KOPT-K1 (cell line): ENCODE measurements around the gene MBP.

Source experiments
- H3K27ac ChIP-seq: fragments of 200-600 bp; sonication (generic); 2 replicates; pipeline ENCODE4 v1.5.1; 2016; ENCODE audit warnings: antibody characterized with exemption, mild to moderate bottlenecking, low read depth, low read length; ENCODE audit not compliant: poor library complexity, severe bottlenecking
- H3K36me3 ChIP-seq: fragments of 200-600 bp; sonication (generic); 2 replicates; pipeline ENCODE4 v1.5.1; 2017; ENCODE audit warnings: antibody characterized with exemption, mild to moderate bottlenecking, low read length, moderate library complexity; ENCODE audit not compliant: insufficient read depth
- H3K9me3 ChIP-seq: fragments of 200-600 bp; sonication (generic); 2 replicates; pipeline ENCODE4 v1.5.1; 2017; ENCODE audit warnings: antibody characterized with exemption, low read length, mild to moderate bottlenecking; ENCODE audit not compliant: insufficient read depth, poor library complexity, severe bottlenecking

Gene MBP

DNA sequence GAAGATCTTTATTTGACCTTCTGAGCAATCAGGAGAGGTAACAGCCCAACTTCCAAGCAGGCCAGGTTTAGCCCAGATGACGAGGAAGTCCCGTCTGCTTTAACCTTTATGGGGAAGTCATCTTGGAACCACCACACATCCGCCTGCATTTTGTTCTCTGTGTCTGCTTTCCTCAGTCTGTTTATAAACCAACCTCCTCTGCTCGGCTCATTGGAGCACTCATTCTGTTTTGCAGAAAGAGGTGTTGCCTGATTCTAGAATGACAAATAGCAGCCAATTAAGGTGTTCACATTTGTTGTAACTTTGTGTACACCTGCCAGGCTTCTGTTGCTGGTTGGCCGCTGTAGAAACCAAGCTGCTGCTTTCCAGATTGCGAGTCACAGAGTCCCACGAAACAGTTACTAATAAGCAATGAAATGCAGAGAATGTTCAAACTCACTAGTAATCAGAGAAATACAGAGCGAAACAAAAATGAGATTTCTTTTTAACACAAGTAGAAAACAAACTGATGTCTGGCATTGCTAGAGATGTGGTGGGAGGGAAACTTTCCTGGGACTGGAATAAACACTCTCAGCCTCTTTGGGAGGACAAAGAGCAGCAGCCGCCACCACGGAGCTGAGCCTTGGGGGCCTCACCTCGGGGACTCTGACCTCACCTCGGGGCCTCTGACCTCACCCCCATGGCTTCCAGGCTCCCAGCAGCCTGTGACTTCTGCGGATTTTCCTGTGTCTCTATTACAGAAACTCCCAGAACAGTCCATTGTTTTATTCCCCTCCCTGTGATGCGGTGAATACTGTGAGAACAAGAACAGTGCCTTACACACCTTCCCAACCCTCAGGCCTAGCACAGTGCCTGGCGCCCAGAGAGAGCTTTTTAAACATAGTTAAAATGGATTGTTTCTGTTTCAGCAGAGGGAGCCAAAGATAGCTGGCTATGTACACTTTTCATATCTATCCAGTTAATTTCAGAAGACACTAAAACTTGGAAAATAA, 64.0 kb downstream of the MBP start:
- Histone ChIP-seq H3K9me3 (no peaks in the 10 kb centered on the region), H3K36me3 (no peaks in the 10 kb centered on the region), H3K27ac (peak overlapping the region; percentile 63)

DNA sequence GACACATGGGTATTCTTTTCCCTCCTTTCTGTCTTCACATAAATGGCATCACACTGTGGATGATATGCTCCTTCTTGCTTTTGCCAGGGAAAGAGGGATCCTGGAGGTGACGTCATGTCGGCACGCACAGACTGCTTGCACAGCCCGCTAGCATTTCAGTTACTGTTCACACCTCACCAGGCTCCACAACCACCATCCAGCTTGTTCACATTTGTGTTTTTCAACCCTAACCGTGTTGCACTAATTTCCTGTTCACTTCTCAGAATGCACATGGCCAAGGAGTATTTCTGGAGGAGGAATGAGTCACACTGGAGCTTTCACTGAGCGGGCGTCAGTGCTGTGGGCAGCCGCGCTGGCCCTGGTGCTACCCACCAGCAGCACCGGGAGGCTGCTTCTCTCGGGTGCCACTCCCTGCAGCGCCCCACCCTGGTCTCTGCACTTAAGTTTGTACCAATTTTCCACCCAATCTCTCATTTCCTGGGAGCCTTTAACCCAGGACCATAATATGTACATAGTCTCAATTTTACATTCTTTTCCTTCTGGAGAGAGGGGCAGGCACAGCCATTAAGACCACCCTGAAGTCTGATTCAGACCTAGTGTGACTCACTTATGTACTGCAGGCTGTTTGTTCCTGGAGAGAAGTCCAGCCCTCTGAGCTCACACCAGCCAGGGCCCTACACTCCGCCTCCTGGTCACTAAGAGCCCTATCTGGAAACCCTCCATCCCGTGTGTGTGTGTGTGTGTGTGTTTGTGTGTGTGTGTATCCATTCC, 65.1 kb downstream of the MBP start:
- Histone ChIP-seq H3K9me3 (no peaks in the 10 kb centered on the region), H3K36me3 (no peaks in the 10 kb centered on the region), H3K27ac (peak overlapping the region; percentile 63)

DNA sequence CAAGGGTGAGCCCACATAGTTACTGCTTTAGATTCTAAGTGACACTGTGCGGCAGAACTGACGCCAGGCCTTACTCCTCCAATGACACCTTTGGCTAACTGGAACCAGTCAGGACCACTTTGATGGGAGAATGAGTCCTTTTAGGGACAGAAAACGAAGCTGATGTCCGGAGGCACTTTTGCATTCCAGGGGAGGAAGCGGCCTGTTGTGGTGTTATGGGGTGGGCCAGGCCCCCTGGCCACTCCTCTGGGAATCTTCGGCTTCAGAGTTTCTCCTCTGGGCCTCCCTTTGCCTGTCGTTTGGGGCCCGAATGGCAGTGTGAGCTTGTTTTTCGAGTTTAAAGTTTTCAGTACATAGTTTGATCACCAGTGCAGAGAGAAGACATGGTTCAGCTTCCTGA, 65.9 kb downstream of the MBP start:
- no peaks in the 10 kb centered on the region for H3K36me3 ChIP-seq
- H3K27ac ChIP-seq: peak overlapping the region; percentile 63
- no peaks in the 10 kb centered on the region for H3K9me3 ChIP-seq

DNA sequence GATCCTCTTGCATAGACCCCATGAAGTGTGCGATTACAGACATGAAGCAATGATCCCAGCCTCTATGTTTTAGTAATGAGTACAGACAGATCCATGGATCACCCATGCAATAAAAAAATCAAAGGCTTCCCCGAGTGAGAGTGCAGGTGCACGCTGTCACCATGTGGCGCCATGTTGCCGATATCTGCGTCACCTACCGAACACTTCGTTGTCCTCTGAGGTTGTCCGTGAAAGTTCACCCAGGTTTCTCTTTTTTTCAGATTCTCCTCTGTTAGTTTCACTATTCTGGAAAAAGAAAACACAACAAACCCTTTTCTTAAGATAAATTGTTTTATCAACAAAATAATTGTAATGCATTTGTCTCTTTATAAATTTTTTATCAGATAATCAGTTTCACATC, 66.5 kb downstream of the MBP start:
- no peaks in the 10 kb centered on the region for H3K36me3 ChIP-seq
- H3K27ac ChIP-seq: no peak overlapping the region
- H3K9me3 ChIP-seq: no peaks in the 10 kb centered on the region

DNA sequence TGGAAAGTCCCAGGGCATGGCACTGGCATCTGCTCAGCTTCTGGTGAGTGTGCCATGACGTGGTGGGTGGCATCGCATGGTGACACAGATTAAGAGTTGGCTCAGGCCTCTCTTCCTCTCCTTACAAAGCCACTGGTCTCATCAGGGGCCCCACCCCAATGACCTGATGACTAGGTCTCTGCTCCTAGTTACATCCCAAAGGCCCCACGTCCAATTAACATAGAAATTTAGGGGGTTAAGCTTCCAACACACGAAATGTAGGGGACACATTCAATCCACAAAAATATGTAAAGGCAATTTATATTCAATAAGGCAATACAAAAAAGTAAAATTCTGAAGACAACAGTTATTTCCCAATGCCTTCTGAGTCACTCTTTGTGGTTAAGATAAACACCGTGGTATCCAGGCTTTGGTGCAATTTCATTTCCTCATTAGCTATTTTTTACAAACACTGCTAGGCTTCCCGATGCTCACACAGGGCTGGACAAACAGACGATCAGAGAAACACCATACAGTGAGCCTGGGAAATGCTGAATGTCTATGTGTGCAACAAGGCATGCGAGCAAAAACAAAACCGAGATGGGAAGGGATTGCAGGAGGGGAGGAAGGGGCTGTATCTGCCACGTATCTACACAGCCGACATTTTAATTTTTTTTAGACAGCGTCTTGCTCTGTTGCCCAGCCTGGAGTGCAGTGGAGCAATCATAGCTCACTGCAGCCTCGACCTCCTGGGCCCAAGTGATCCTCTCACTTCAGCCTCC, 67.2 kb downstream of the MBP start:
- Histone ChIP-seq H3K27ac (peak overlapping the region; percentile 47), H3K36me3 (no peaks in the 10 kb centered on the region), H3K9me3 (no peaks in the 10 kb centered on the region)

DNA sequence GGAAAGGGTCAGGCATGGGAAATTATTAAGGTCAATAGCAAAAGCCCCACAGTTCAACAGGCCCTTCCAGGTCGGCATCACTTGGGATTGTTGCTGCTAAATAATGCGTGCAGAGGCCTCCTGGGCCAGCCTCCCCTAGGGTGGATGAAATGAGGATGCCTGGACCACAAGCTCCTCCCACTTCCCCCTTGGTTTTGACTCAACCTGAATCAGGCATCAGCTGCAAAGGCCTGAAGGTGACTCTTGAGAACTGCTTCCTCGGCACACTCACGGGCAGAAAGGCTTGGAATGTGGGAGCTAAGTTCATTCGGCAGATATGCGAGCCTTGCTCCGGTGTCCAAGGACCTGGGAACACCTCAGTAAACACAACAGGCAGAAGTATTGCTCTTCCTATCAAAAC, 69.3 kb downstream of the MBP start:
- Histone ChIP-seq H3K9me3 (no peaks in the 10 kb centered on the region), H3K27ac (peak overlapping the region; percentile 60), H3K36me3 (no peaks in the 10 kb centered on the region)

DNA sequence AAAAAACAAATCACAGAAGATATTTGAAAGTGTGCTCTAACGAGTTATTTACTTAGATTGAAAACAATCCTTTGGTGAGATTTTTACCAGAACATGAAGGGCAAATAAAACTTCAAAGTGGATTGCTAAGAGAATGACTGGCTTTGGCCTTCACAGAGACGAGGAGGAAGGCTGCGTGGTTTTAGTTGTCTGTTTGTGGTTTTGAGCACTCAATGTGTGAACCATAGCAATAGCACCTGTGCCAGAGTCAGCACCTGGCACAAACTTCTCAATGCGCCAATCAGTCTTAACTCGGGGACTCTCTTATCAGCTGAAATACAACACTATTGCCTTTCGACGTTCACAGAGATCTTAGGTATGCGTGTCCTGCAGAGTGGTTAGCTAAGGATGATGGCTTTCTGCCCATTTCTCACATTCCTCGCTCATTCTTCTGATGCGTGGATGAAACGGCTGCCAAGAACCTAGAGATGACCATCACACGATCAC, 70.0 kb downstream of the MBP start:
- Histone ChIP-seq H3K27ac (peak overlapping the region; percentile 60), H3K9me3 (no peaks in the 10 kb centered on the region), H3K36me3 (no peaks in the 10 kb centered on the region)

DNA sequence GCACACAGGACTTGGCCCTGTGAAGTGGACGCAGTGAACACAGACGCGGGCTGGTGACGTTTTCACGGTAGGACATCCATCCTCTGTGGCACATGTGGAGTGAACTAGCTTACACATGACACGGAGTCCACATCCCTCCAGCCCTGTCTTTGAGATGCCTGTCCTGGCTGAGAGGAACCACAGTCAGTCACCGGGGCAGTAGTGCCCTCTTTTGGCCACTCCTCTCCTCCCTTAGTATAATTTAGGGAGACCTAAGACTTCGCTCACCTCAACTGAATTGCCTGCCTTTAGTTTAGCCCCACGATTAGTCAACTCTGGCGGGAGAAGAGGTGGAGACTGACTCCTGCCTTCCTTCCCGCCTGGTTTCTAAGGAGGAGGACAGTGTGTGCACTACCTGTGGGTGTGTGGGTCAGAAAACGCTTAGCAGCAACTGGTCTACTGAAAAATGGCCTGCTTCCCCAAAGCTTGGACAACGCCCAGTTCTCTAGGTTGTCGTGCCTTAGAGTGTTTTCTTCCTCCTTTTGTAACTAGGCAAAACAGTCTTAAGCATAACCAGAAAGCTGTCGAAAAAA, 70.6 kb downstream of the MBP start:
- Histone ChIP-seq H3K27ac (peak overlapping the region; percentile 52), H3K36me3 (no peaks in the 10 kb centered on the region)

DNA sequence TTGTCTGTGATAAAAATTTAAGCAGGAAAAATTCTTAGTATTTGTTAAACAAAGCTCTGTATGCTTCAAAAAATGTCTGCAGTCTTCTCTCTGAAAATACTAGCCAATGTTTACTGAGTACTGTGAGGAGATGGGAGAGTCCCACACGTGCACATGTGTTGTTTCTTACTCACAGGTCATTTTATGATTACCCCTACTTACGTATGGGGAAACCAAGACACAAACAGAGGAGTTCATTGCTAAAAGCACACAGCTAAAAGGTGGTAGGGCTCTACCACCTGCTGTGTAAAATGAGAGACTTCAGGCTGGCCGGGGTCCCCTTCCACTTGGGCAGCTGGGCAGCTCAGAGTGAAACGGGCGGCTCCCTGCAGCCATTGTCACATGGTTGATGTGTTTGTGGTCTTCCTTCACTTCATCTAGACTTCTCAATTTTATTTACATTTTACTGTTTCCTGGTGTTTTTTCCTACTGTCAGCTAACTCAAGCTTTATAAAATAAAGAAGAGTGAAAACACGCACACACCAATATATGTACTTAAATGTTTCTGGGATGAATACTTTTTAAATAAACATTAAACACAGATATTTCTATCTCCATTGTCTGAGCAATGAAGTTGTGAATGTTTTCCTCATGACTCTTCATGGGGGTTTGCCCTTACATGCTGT, 71.2 kb downstream of the MBP start:
- Histone ChIP-seq H3K9me3 (no peaks in the 10 kb centered on the region), H3K36me3 (no peaks in the 10 kb centered on the region), H3K27ac (peak overlapping the region; percentile 52)

More for the DNA sequence above, 70.6 kb downstream of the MBP start:
- no peaks in the 10 kb centered on the region for H3K9me3 ChIP-seq

DNA sequence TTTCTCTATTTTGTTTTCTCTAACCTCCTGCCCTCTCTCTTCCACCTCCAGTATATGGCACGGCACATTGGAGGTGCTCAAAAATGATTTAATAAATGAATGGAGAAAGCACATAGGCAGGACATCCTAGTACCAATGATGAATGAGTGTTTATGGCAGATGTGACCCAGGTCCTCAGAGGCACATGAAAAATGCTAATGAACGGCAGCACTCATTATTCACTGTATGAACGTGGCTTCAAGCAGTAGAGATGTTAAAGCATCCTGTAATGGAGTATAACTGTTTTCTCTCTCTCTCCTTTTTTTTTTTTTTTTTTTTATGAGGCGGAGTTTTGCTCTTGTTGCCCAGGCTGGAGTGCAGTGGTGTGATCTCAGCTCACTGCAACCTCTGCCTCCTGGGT, 72.4 kb downstream of the MBP start:
- Histone ChIP-seq H3K9me3 (no peaks in the 10 kb centered on the region), H3K36me3 (no peaks in the 10 kb centered on the region), H3K27ac (no peak overlapping the region)

DNA sequence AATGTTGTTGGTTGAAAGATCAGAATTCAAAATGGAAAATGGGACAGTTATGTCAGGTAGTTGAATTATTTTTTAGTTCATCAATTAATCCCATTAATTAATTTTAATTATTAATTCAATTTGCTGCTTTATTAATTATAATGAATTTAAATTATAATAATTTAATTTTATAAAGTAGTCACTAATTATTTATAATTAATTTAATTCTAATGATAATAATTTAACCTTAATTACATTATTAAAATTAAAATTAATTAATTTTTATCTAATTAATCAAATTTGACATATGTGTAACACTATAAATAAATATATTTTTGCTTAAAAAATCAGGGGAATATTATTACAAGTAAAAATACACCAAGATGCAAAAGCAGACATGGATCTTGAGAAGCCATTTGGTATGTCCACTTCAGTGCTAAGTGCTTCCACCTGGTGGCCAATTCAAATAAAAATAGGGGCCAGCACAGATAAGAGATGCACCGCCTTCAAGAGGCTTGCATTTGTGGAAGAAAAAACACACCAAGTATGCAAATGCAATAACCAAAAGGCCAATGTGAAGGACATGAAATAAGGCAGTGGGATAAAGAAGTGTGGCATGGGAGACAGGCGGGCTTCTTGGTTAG, 73.2 kb downstream of the MBP start:
- no peak overlapping the region for H3K27ac ChIP-seq
- no peaks in the 10 kb centered on the region for H3K9me3 ChIP-seq
- H3K36me3 ChIP-seq: no peaks in the 10 kb centered on the region

DNA sequence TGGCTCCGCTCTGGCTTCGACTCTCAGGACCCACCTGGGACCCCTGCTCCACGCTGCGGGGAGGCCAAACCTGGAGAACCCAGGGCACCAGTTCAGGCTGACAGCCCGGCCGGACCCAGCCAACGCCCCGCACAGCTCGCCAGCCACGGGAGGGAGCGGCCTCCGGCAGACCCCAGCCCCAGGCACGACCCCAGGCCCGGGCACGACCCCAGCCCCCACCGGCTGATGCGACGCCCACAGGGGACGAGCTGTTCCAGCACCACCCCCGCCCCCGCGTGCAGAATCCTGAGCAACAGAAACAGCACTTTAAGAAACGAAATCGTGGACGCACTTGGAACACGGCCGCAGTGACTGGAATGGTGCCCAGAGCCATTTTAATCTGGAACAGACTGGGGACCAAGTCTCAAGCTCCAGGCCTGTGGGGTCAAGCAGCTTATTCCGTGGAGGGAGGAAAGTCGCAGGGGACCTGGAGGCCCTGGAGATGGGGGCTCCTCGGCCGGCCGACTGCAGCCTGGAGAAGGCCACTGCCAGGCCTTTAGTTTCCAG, 74.2 kb downstream of the MBP start:
- no peaks in the 10 kb centered on the region for H3K36me3 ChIP-seq
- H3K9me3 ChIP-seq: no peaks in the 10 kb centered on the region
- H3K27ac ChIP-seq: no peak overlapping the region

DNA sequence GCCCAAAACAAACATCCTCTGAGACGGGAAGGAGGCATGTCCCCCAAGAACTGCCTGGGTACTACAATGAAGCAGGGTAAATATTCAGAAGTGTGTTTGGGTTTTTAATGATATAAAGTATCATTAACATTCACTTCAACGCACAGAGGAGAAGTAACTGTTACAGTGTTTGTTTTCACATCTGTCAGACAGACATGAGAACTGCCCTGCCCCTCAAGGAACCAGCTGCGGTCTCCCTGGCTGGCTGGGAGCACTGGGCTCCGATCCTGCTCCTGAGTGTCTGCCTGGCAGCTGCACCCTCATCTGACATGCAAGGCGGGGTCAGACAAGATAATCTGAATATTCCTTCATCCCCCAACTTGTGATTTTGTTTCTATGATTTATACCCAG, 75.6 kb downstream of the MBP start:
- Histone ChIP-seq H3K9me3 (no peaks in the 10 kb centered on the region), H3K27ac (peak overlapping the region; percentile 65), H3K36me3 (no peaks in the 10 kb centered on the region)
